ENCODE data around the gene L3MBTL3.

GRCh38 chr6:129992881-129993280, 25.5 kb upstream of the L3MBTL3 start:
- no peak for TF ChIP-seq CREB1 (CRISPR knock-in tag; IDR thresholded peaks at IDR 0.05; ENCODE audit: low read depth)
- no peak for TF ChIP-seq CTCF (conservative IDR thresholded peaks at IDR 0.05; ENCODE audit: low read depth in 2 of 2)
- TF ChIP-seq POLR2AphosphoS5 (IDR thresholded peaks at IDR 0.05; ENCODE audit: low read depth): no peak

All from GM23338 (cell line).